Stimulated activated CD8-positive, alpha-beta memory T cell treated with anti-CD3 and anti-CD28 coated beads, Interleukin-12 subunit alpha, Interleukin-12 subunit beta, amount 100 ng/mL, for 24 hours (primary cell): ENCODE data around the gene CABLES1.
"Not testable (repeated sequence)": the region's sequence is repeated elsewhere in the genome, so short reads cannot be mapped to it uniquely, and the experiment has no call there.

Experiments used
- DNase-seq: peaks from one replicate; pipeline ENCODE4 v3.0.0-alpha.2; 2020; ENCODE audit errors: extremely low read depth

Gene CABLES1

GRCh38 chr18:23109163-23109562, 26.1 kb upstream of the CABLES1 start:
- DNase-seq = not testable (repeated sequence)

GRCh38 chr18:23113576-23113975, 21.7 kb upstream of the CABLES1 start:
- DNase-seq = no peak

GRCh38 chr18:23114171-23114881, 21.0 kb upstream of the CABLES1 start:
- DNase-seq = no peak

GRCh38 chr18:23114911-23115310, 20.4 kb upstream of the CABLES1 start:
- DNase-seq = no peak

GRCh38 chr18:23115683-23116096, 19.6 kb upstream of the CABLES1 start:
- no peak for DNase-seq

- no peak for DNase-seq
Observed at GRCh38 chr18:23121133-23121532, 14.2 kb upstream of the CABLES1 start.

- no peak for DNase-seq
Observed at GRCh38 chr18:23122334-23123229, 12.7 kb upstream of the CABLES1 start.

GRCh38 chr18:23126376-23127056, 8.8 kb upstream of the CABLES1 start:
- no peak for DNase-seq

- DNase-seq = no peak
Observed at GRCh38 chr18:23127090-23127489, 8.2 kb upstream of the CABLES1 start.

GRCh38 chr18:23129355-23130002, 5.8 kb upstream of the CABLES1 start:
- DNase-seq = no peak

GRCh38 chr18:23131693-23132319, 3.5 kb upstream of the CABLES1 start:
- DNase-seq = no peak

GRCh38 chr18:23133860-23134779, 1.2 kb upstream of the CABLES1 start:
- no peak for DNase-seq

- DNase-seq = no peak
Observed at GRCh38 chr18:23135550-23136325, 453 bp downstream of the CABLES1 start.

- DNase-seq = no peak
Observed at GRCh38 chr18:23136326-23137096, 1.2 kb downstream of the CABLES1 start.

- no peak for DNase-seq
Observed at GRCh38 chr18:23137097-23137635, 1.9 kb downstream of the CABLES1 start.

- no peak for DNase-seq
Observed at GRCh38 chr18:23137788-23138216, 2.5 kb downstream of the CABLES1 start.

- no peak for DNase-seq
Observed at GRCh38 chr18:23138471-23138870, 3.2 kb downstream of the CABLES1 start.
